Hematopoietic multipotent progenitor cell treated with erythropoietin and hydrocortisone succinate and interleukin-3 and kit ligand, for 17 days (in vitro differentiated cells): Measurements from ENCODE around the gene DUSP22.

Experiments used
- DNase-seq: peaks from one replicate; pipeline ENCODE4 v3.0.0-alpha.2; 2015; ENCODE audit warnings: low spot score

The DUSP22 gene

DNA sequence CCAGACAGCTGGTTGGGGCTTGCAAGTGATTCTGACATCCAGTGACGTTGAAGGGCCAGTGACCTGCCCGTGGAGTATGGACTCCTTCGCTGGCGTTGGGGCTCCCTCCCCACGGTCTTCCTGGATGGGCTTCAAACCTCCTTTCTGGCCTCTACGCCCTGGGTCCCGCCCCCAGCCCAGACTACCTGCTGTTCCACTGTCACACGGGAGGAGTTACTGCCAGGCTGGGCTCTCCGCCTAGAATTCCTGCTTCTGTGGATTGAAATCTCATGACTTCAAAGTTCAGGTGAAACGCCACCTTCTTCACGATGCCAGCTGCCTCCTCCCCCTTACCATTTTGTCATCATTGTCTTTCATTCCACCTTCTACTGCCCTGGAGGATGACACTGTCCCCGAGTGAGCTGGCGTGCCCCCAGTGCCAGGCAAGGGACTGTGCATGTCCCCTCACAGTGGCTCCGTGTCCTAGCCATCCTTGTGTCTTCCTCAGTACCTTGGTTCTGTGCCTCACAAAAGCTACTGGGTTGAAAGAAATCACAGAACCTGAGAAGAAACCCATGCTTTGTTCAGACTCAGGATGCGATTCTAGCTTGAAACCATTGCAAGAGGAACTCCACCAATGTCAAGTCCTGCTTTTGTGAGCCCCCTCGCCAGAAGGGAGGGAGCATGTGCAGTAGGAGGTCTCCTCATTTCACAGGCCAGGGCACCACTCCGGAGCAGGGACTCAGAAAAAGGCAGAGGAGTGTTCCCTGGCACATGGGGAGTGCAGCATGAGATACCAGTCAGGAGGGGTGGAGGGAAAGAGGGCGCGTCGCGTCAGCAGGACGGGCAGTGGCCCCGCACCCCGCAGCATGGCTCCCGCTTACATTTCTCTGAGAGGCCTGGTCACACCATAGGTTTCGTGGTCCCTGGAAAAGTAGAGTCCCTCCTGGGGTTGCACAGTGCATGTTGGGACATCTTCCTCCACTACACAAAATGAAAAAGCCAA, 88.2 kb downstream of the DUSP22 start:
- no peak for DNase-seq

- DNase-seq, result no peak
Observed at GRCh38 chr6:381742-382461, 89.6 kb downstream of the DUSP22 start.

DNA sequence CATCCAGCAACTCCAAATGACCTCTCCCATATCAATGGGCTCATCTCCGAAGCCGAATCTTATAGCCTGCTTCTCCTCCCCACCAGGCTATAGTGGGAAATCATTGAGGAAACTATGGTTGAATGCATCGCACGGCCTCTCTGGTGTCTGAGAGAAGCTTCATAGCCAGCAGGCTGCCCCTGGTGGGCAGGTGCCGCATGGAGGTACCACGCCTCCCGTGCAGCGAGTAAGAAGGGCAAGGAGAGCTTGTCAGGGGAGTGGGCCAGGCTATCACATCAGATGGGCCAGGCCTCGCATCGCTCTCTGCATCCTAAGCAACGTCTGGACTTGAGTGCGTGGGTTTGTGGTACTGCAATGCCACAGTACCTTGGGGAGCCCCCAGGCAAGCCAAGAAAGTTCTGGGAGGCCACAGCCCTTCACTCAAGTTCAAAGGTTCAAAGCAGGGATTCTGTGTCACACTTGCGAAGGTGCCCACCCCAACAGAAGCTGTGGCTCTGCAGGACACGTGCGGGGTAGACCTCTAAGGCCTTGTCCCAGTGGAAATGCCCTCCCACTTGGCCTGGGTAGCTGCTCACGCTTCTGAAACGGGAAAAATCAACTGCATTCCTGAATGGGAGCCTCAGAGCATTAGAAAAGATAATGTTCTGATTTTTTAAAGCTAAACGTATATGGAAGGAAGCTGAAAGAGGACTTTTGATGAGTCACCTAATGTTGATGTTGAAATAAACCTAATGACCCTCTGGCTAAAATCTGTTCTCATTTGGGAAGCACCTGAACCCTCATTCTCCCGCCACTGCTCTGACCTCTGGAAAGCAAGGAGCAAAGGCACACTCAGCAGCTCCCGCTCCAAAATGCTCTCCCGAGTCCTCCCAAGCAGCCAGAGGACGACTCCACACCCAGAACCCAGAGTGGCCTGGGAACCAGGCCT, 90.9 kb downstream of the DUSP22 start:
- DNase-seq, result no peak

GRCh38 chr6:383856-384255, 91.6 kb downstream of the DUSP22 start:
- no peak for DNase-seq

GRCh38 chr6:384898-385297, 92.6 kb downstream of the DUSP22 start:
- no peak for DNase-seq

- no peak for DNase-seq
Observed at GRCh38 chr6:385614-386013, 93.3 kb downstream of the DUSP22 start.

DNA sequence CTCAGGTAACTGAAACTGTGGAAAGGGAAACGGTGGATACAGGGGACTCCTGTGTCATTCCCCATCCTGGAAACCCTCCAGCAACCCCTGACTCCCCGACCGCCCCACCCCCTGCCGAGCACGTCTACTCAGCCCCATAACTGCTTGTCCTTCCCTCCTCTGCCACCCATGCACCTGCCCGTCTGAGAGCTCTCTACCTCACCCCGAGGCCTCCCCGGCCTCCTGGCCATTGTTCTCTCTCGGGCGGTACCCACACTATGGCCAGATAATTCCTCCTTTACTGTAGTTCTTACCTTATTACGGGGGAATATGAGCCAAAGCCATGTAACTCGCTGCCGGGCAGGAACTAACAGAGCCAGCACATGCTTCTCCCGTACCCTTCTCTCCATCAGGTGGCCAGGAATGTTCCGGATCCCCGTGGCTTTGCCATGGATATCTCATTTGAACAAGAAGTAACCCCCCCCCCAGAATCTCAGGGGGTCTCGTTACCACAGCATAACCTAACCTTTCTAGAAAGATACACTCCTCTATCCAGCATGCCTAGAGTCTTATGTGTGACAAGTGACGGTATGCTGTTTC, 94.5 kb downstream of the DUSP22 start:
- no peak for DNase-seq

DNA sequence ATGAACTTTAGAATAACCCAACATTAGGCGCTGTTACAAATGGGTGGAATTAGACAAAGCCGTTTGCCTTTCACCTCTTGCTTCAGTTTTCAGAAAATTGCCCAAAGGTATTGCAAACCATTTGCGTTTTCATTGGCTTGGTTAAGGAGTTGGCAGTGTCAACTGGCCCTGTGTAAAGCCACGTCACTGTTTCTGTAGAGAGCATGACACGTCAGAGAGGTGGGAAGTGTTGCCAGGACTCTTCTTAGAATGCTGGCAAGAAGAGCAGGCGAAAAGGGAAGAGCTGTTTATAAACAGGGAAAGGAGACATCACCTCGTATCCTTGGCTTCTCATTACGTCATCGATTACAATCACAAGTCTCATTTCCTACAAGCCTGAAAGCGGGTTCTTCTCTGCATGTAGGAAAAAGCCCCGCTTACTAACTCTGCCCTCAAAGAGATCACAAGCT, 95.0 kb downstream of the DUSP22 start:
- DNase-seq, result no peak

DNA sequence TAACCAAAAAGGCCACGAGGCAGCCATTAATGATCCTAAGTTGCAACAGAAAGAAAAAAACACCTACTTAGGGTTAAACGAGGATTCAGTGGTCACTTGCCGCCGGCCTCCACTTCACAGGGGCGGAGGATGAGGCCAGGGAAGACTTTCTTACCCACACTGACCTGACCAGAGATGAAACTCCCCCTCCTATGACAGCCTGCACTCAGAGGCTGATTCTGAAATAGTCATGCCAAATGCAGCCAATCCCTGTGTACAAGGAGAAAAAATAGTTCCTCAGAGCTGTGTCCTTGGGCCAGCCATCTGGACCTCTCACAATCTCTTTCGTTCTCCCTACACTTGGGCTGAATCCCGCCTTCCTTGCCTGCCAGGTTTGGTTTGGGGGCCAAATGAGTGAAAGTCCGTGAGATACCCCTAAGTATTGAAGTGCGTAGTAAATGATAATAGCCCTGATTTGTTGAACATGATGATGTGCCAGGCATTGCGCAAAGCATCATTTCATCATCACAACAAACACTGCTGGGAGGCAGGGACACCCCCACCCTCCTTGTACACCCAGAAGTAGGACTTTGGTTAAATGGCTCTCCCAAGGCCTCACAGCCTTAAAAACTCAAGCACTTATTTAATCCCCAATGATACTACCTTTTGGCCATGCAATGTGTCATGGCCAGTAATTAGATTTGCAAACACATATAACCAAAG, 96.1 kb downstream of the DUSP22 start:
- no peak for DNase-seq

GRCh38 chr6:389143-389542, 96.9 kb downstream of the DUSP22 start:
- no peak for DNase-seq

DNA sequence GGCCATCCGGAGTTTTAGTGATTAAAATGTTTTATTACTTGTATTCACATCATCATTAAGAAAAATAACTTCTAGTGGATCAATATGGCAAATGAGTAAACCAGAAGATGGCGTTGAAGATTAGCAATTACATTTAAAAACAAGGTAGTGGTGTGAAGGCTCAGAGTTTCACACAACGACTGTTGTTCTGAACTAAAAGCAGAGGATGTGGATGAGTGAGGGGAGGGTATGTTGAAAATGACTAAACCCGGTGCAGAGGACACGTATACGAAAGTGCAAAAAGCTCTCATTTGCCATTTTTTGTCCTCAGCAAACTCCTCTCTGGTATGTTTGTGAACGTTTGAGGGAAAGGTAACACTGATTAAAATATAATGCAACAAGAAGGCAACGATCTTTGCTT, 97.3 kb downstream of the DUSP22 start:
- DNase-seq, result no peak

DNA sequence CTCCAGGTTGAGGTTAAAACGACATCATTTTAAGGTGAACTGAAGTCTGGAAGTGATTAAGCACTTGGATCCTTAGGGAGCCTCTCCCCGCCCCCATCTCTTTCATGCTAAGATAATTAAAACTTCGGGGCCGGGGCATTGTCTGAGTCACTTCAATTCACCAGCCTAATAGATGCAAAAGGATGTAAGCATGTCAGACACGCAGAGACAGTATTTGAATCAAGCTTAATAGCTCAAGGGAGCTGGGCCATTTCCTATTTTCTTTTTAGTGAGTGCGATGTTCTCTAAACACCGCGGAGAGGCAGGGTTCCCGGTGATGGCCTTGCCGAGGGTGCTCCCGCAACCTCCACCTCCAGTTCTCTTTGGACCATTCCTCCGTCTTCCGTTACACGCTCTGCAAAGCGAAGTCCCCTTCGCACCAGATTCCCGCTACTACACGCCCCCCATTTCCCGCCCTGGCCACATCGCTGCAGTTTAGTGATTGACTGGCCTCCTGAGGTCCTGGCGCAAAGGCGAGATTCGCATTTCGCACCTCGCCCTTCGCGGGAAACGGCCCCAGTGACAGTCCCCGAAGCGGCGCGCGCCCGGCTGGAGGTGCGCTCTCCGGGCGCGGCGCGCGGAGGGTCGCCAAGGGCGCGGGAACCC, 98.7 kb downstream of the DUSP22 start:
- DNase-seq, result no peak

DNA sequence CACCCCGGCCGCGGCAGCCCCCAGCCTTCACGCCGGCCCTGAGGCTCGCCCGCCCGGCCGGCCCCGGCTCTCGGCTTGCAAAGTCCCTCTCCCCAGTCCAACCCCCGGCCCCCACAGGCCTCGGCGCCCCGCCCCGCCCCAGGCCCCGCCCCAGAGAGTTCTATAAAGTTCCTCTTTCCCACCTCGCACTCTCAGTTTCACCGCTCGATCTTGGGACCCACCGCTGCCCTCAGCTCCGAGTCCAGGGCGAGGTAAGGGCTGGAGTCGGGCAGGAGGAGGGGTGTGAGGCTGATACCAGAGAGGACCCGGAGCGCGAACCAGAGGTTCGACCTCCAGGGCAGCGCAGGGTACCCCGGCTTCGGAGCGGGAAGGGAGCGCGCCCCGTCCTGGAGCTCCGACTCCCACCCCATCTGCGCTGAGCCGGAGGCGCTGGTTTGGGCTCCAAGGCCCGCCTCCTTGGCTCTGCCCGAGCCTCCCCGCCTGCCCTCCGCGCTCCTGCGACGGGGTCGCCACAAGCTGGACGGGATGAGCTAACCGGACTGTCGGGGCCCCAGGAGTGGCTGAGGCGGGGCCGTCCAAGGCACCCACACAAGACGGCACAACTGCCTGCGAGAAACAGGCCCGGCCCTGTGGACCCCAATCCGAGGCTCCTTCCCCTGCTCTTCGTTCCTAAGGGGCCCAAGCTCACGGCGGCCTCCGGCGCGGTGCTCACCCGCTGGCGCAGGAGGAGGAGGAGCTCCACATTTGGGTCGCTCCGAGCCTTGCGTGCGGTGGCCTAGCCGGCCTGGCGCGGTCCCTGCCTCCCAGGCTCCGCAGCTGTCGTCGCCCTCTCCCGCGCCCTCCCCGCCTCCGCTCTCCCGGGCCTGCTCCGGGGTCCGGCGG, 99.5 kb downstream of the DUSP22 start, which contains the start of gene IRF4:
TSS of gene IRF4 (plus strand) at position 194 of the 882 bp plus-strand sequence. CDS start 1,401 bp downstream, outside the sequence.
- no peak for DNase-seq

- DNase-seq, result no peak
Observed at GRCh38 chr6:392441-393390, 100.4 kb downstream of the DUSP22 start.

GRCh38 chr6:393391-394221, 101.3 kb downstream of the DUSP22 start:
- no peak for DNase-seq

DNA sequence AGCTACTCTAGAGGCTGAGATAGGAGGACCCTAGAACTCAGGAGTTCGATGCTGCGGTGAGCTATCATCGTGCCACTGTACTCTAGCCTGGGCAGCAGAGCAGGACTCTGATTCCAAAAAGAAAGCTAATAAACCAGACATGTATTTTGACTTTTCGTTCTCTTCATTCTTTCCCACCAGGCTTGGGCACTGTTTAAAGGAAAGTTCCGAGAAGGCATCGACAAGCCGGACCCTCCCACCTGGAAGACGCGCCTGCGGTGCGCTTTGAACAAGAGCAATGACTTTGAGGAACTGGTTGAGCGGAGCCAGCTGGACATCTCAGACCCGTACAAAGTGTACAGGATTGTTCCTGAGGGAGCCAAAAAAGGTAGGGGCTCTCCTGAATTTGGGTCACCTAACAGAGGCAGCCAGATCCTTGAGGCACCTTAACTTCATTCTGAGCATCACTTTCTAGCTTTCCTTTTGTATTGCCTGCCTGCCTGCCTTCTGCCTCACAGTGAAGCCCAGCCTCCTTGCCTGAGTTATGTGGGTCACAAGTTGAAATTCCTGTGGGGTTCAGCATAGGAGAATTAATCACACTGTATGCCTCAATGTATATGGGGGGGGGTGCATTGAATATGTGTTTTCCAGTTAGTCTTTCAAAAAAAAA, 102.5 kb downstream of the DUSP22 start:
- no peak for DNase-seq
